Adrenal gland (tissue), 5 donors: ENCODE measurements around the gene GRXCR1.

Experiments used
- POLR2A ChIP-seq, 2 donors: fragments of 450-650 bp; IDR thresholded peaks; one replicate each; pipeline ENCODE4 v1.6.1; 2017; ENCODE audit warnings: antibody characterized with exemption in 2 of 2, mild to moderate bottlenecking in 2 of 2, moderate library complexity in 1 of 2
- TF ChIP-seq, protein P1 (sequence below), 6 experiments: fragments of 450-650 bp in 4 of 6; fragments of 200-600 bp in 2 of 6; sonication (generic) in 1 of 6; IDR thresholded peaks; 1 replicate in 5 of 6; 2 replicates in 1 of 6; pipeline versions ENCODE4 v1.5.1 to v1.8.0; 2016 to 2021; ENCODE audit warnings: antibody characterized with exemption in 6 of 6, mild to moderate bottlenecking in 2 of 6, moderate library complexity in 1 of 6
- donor health status: DM: no; HTN: no; CAD: no.

DNA sequence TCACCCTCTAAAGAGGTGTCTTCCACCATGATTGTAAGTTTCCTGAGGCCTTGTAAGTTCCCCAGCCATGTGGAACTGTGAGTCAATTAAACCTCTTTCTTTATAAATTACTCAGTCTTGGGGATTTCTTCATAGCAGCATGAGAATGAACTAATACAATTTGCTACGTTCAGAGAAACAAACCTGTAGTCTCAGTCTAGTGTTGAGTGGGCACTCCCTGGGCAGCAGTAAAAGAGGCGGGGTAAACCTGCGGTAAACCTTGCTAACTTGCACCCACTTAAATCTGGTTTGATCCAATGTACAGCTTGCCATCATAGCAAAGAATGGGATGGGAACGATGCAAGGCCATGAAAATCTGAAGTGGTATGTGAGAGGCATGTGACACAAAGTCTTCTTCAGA is 22.4 kb downstream of the GRXCR1 start:
- TF ChIP-seq, protein P1, sequence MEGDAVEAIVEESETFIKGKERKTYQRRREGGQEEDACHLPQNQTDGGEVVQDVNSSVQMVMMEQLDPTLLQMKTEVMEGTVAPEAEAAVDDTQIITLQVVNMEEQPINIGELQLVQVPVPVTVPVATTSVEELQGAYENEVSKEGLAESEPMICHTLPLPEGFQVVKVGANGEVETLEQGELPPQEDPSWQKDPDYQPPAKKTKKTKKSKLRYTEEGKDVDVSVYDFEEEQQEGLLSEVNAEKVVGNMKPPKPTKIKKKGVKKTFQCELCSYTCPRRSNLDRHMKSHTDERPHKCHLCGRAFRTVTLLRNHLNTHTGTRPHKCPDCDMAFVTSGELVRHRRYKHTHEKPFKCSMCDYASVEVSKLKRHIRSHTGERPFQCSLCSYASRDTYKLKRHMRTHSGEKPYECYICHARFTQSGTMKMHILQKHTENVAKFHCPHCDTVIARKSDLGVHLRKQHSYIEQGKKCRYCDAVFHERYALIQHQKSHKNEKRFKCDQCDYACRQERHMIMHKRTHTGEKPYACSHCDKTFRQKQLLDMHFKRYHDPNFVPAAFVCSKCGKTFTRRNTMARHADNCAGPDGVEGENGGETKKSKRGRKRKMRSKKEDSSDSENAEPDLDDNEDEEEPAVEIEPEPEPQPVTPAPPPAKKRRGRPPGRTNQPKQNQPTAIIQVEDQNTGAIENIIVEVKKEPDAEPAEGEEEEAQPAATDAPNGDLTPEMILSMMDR (IDR thresholded peaks at IDR 0.05), result no peak
- TF ChIP-seq POLR2A (IDR thresholded peaks at IDR 0.05), result no peak
